GM20000 (cell line): Measurements from ENCODE around the gene ZNF784.

Source experiments
- DNase-seq: peaks from one replicate; pipeline ENCODE4 v3.0.0; 2012; ENCODE audit warnings: low spot score
- CTCF ChIP-seq: IDR thresholded peaks from 2 replicates; pipeline ENCODE4 v1.5.1; 2012; ENCODE audit warnings: mild to moderate bottlenecking, control low read depth; ENCODE audit errors: extremely low read depth, missing control alignments

The ZNF784 gene

DNA sequence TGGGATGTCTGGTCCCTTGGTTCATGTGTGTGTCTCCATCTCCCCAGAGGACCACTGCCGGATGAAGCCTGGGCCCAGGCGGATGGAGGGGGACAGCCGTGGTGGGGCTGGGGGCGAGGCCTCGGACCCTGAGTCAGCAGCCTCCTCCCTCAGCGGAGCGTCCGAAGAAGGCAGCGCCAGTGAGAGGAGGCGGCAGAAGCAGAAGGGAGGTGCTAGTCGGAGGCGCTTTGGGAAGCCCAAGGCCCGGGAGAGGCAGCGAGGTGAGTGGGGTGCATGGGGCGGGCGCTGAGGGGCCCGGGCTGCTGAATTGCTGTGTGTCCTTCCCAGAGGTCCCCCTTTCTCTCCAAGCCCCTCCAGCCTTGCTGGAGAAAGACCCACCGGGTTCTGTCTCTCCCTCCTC, 26.9 kb upstream of the ZNF784 start:
- DNase-seq, result no peak
- TF ChIP-seq CTCF, result no peak

- TF ChIP-seq CTCF, result no peak
- no peak for DNase-seq
These were observed 26.4 kb upstream of the ZNF784 start for GRCh38 chr19:55650602-55651230.

DNA sequence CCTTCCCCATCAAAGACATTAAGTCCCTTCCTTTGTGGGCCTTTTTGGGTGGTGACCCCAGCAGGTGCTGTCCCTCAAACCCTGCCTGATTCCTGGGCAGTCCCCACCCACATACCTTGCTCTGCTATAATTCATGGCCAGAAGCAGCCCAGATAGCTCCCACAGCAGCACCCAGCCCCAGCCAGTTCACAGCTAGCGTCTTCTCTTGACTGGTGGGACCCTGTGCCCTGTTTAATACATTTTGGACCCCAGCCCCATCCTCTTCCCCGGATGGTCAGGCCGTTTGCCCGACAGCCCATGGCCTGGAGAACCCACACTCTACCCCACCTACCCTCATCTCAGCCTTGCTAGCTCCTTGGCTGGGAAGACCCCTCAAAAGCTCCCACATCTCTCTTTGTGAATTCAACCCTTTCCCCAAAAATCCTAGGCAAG, 25.8 kb upstream of the ZNF784 start:
- DNase-seq, result peak; percentile 65
- no peak for TF ChIP-seq CTCF

- no peak for DNase-seq
- no peak for TF ChIP-seq CTCF
These were observed 25.1 kb upstream of the ZNF784 start for GRCh38 chr19:55649268-55650125.

DNA sequence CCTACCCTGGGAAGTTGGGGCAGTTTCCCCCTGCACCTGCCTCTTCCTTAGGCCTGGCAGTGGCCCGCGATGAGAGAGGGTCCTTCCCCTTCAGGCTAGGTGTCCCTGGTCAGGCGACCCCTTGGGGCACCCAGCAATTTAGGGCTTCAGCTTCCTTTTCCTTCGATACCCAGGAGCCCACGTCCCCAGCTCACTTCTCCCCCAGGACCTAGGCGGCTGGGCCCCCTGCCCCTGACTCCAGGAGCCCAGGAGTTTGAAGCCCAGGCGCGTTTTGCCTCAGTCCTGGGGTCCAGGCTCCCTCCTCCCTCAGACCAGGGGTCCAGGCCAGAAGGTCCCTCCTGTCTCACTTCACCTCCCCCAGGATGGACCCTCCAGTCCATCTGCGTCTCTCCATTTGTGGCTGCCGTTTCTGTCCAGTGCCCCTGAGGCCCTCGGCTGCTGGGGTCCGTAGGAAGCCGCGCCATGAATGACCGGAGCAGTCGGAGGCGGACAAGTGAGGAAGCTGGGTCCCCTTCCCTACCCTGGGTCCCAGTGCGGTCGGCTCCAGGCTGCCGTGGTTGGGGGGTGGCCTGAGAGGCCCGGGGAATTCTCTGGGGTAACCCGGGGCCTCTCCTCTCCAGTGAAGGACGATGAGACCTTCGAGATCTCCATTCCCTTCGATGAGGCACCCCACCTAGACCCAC, 24.4 kb upstream of the ZNF784 start:
- TF ChIP-seq CTCF, result no peak
- DNase-seq, result no peak

DNA sequence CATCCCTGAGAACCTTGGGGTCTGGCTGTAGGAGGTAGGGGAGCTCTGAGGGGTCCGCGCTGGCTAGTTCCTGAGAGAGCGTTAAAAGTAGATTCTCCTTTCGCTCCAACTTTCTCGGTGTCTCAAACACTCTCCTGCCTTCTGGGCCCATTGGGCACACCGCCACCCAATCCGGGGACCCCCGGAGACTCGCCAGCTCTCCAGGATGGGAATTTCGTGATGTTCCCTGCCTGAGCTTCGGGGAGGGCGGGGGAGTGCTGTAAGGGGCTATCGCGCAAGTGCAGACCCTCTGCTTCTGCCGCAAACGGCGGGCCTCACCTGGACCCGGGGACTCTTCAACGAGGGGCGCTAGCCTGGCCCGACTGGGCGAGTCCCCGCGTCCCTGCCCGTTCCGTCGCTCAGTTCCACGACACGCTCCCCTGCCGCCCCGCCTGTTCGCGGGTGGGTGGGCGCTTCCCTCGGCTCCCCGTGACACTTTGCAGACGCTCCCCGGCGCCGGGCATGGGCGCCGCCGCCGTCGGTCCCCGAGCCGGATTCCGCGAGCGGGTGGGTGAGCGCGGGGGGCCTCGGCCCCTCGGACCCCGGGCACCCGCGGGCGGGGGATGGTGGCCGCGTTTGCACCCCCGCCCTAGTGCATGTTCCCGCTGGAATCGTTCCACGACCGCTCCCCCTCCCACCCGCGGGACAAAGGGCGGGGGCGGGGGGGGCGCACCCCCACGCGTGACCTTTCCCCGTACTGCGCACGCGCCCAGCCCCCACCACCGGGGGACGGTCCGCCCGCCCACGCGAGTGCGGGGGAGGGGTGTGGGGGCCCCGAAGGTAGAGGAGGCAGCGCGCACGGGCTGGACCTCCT, 23.6 kb upstream of the ZNF784 start, which contains the start of gene CCDC106:
CCDC106 (plus strand) TSS at position 481 of the 853 bp plus-strand sequence. CDS start 835 bp downstream, outside the sequence.
- no peak for TF ChIP-seq CTCF
- peak; percentile 74 for DNase-seq
